ENCODE measurements around the gene PPP1R12A. TPM values are rescaled to one million over a fixed set of nuclear protein-coding genes. Genes with fewer than 3 reads are reported as not detected.
A peak's percentile ranks its signal among the peaks of the same experiment; 100 is the strongest.

PPP1R12A gene
- total RNA-seq, 4 donors from 2014 or later = 100 to 121 (median 113) TPM

- peaks cover 3 to 4% of the 10 kb centered on the region in 2 donors for H3K9me3 ChIP-seq
- in situ Hi-C loops (cut with MboI; ENCODE audit: low pct_ligation_motif_present in 1 of 4, low pct_unique_long_range_greater_than_20kb in 1 of 4, low sequenced_read_pairs in 3 of 4) = no loop called here
- H3K4me1 ChIP-seq = peaks cover 0 to 10% (median 0%) of the 10 kb centered on the region in 4 donors
- peaks cover 0 to 31% (median 5%) of the 10 kb centered on the region in 4 donors for H3K36me3 ChIP-seq
- H3K27ac ChIP-seq = no peak overlapping the region
- intact Hi-C loops (cut with DNase I; ENCODE audit: low total_unique reads) = no loop called here
- TF ChIP-seq CTCF (IDR thresholded peaks at IDR 0.05) (no peak), POLR2A (IDR thresholded peaks at IDR 0.05) (no peak), POLR2AphosphoS5 (IDR thresholded peaks at IDR 0.05) (no peak), EP300 (IDR thresholded peaks at IDR 0.05; ENCODE audit: low read depth) (no peak)
- WGBS, 2 donors (ENCODE audit: low coverage in 1 of 2) = 88 to 89% methylated on average over 4 of the region's 4 CpGs
- no peak for DNase-seq
- H3K27me3 ChIP-seq = no peaks in the 10 kb centered on the region
- H3K4me3 ChIP-seq = no peak overlapping the region
Measured at GRCh38 chr12:79841248-79841877, 93.5 kb downstream of the PPP1R12A start.

- 95 to 100% methylated on average over 1 to 3 of the region's 3 CpGs for WGBS, 2 donors (ENCODE audit: low coverage in 1 of 2)
- intact Hi-C loops (cut with DNase I; ENCODE audit: low total_unique reads) = no loop called here
- peaks cover 0 to 10% (median 0%) of the 10 kb centered on the region in 4 donors for H3K4me1 ChIP-seq
- no peaks in the 10 kb centered on the region for H3K27me3 ChIP-seq
- TF ChIP-seq POLR2AphosphoS5 (IDR thresholded peaks at IDR 0.05) (peak in 1 of 3 donors; percentile 2), POLR2A (IDR thresholded peaks at IDR 0.05) (no peak), EP300 (IDR thresholded peaks at IDR 0.05; ENCODE audit: low read depth) (no peak), CTCF (IDR thresholded peaks at IDR 0.05) (no peak)
- peaks cover 3 to 4% of the 10 kb centered on the region in 2 donors for H3K9me3 ChIP-seq
- H3K36me3 ChIP-seq = peaks cover 0 to 19% (median 5%) of the 10 kb centered on the region in 4 donors
- DNase-seq = no peak
- no peak overlapping the region for H3K4me3 ChIP-seq
- in situ Hi-C loops (cut with MboI; ENCODE audit: low pct_ligation_motif_present in 1 of 4, low pct_unique_long_range_greater_than_20kb in 1 of 4, low sequenced_read_pairs in 3 of 4) = no loop called here
- H3K27ac ChIP-seq = no peak overlapping the region
Measured at GRCh38 chr12:79838359-79838758, 96.5 kb downstream of the PPP1R12A start.

- no peak for DNase-seq
- no peak for TF ChIP-seq EP300 (IDR thresholded peaks at IDR 0.05; ENCODE audit: low read depth)
- no peak for TF ChIP-seq POLR2A (IDR thresholded peaks at IDR 0.05)
- TF ChIP-seq CTCF (IDR thresholded peaks at IDR 0.05) = no peak
- no peak for TF ChIP-seq POLR2AphosphoS5 (IDR thresholded peaks at IDR 0.05)
- in situ Hi-C loops (cut with MboI; ENCODE audit: low pct_ligation_motif_present in 1 of 4, low pct_unique_long_range_greater_than_20kb in 1 of 4, low sequenced_read_pairs in 3 of 4) = no loop called here
- 77 to 88% methylated on average over 3 to 5 of the region's 5 CpGs for WGBS, 2 donors (ENCODE audit: low coverage in 1 of 2)
- Histone ChIP-seq H3K36me3 (peaks cover 0 to 19% (median 5%) of the 10 kb centered on the region in 4 donors), H3K27ac (no peak overlapping the region), H3K4me3 (no peak overlapping the region), H3K9me3 (peaks cover 3 to 4% of the 10 kb centered on the region in 2 donors), H3K27me3 (no peaks in the 10 kb centered on the region), H3K4me1 (peaks cover 0 to 11% (median 0%) of the 10 kb centered on the region in 4 donors)
- intact Hi-C loops (cut with DNase I; ENCODE audit: low total_unique reads) = no loop called here
Measured at GRCh38 chr12:79837575-79837974, 97.3 kb downstream of the PPP1R12A start.

GRCh38 chr12:79835377-79835843 is 99.5 kb downstream of the PPP1R12A start:
- H3K4me3 ChIP-seq = no peak overlapping the region
- in situ Hi-C loops (cut with MboI; ENCODE audit: low pct_ligation_motif_present in 1 of 4, low pct_unique_long_range_greater_than_20kb in 1 of 4, low sequenced_read_pairs in 3 of 4) = no loop called here
- H3K9me3 ChIP-seq = peaks cover 3 to 4% of the 10 kb centered on the region in 2 donors
- intact Hi-C loops (cut with DNase I; ENCODE audit: low total_unique reads) = no loop called here
- H3K27me3 ChIP-seq = no peaks in the 10 kb centered on the region
- H3K27ac ChIP-seq = no peak overlapping the region
- no peak for DNase-seq
- 63 to 91% methylated on average over 1 to 2 of the region's 2 CpGs for WGBS, 2 donors (ENCODE audit: low coverage in 1 of 2)
- peaks cover 0 to 32% (median 5%) of the 10 kb centered on the region in 4 donors for H3K36me3 ChIP-seq
- TF ChIP-seq POLR2A (IDR thresholded peaks at IDR 0.05) (no peak), CTCF (IDR thresholded peaks at IDR 0.05) (no peak), EP300 (IDR thresholded peaks at IDR 0.05; ENCODE audit: low read depth) (no peak), POLR2AphosphoS5 (IDR thresholded peaks at IDR 0.05) (no peak)
- H3K4me1 ChIP-seq = peaks cover 0 to 14% (median 0%) of the 10 kb centered on the region in 4 donors

All from transverse colon (tissue), 4 donors.